ENCODE measurements around the gene TMEM198. TPM values are rescaled to one million over a fixed set of nuclear protein-coding genes. Genes with fewer than 3 reads are reported as not detected.

TMEM198 gene
- total and polyA plus RNA-seq, 9 donors, result 1.2 to 4.6 (median 3.0) TPM

DNA sequence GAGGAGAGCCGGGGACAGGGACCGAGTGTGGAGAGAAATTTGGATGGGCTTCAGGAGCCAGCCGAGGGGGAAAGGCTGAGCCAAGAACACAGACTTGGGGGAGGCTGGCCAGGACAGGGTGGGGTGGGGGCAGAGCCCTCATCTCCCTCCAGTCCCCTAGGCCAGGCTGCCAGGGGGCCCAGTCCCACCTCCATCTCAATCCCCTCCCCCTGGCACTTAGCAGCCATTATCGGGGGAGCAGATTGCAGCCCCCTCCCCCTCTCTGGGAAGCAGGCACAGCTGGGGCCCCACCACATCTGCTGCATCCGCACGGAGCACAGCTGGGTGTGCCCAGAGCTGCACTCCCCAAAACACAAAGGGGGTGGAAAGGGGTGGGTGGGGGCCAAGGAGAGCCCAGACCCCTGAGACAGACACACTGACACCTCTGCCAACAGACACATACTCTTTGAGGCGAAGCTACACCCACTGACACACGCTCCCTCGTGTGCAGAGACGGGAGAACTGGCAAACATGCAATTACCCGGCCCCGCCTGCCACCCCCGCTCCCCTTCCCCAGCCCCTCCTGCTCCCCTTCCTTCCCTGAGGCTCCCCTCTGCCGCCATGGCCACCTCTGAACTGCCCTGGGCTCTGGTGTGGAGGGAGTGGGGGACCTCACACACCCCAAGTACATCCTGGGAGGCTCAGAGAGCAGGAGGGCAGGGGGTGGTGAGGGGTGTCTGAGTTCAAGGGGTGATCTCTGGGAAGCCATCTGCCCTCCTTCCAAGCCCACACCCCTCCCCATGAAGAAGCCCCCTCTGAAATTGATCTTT is 34.7 kb upstream of the TMEM198 start:
- peak; percentile 63 for DNase-seq
- Histone ChIP-seq H3K4me3 (ENCODE audit: low read length) (no peak overlapping the region), H3K4me1 (ENCODE audit: control insufficient read depth, insufficient read depth, low read length) (peaks cover 82% of the 10 kb centered on the region), H3K9me3 (replicated peaks; ENCODE audit: control insufficient read depth, low read depth, low read length) (no peaks in the 10 kb centered on the region), H3K27ac (ENCODE audit: low read length) (peak overlapping the region; percentile 3), H3K27me3 (ENCODE audit: control insufficient read depth, insufficient read depth, low read length) (peaks cover 54% of the 10 kb centered on the region), H3K36me3 (ENCODE audit: control insufficient read depth, insufficient read depth, low read length) (peaks cover 27% of the 10 kb centered on the region)
- WGBS (ENCODE audit: insufficient coverage), result 0% methylated on average over 1 of the region's 14 CpGs

DNA sequence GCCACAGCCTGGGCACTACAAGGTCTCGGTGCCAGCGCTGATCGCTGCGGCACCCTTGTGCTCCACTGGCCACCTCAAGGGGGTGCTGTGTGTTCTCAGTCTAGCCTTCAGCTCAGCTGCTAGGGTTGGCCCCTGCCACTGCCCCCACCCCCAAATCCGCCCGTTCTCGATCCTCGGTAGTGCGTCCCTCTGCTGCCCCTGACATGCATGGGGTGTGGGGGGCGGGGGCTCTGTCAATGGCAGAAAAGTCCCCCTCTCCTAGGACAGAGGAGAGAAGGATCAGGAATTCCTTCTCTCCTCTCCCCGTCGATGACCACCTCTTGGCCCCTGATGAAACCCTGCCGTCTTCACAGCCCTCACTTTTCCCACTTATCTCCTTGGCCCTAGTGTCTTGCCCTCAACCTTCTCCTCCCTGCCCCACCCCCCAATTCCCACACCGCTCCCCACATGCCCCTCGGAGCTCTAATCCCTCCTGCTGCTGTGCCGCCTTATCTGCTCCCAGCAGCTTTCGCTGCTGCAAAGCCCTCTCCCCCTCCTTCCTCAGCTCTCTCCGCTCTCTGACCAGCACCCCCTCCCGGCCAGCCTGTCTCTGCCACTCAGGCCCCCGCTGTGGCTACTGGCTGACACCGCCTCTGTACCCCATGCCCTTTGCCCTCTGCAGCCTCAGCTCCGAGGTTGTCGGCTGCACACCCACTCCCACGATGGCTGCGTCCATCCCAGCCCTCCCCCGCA is 33.9 kb upstream of the TMEM198 start:
- H3K27ac ChIP-seq (ENCODE audit: low read length), result peak overlapping the region; percentile 3
- peaks cover 90% of the 10 kb centered on the region for H3K4me1 ChIP-seq (ENCODE audit: control insufficient read depth, insufficient read depth, low read length)
- H3K4me3 ChIP-seq (ENCODE audit: low read length), result no peak overlapping the region
- peaks cover 19% of the 10 kb centered on the region for H3K36me3 ChIP-seq (ENCODE audit: control insufficient read depth, insufficient read depth, low read length)
- peaks cover 61% of the 10 kb centered on the region for H3K27me3 ChIP-seq (ENCODE audit: control insufficient read depth, insufficient read depth, low read length)
- H3K9me3 ChIP-seq (replicated peaks; ENCODE audit: control insufficient read depth, low read depth, low read length), result no peaks in the 10 kb centered on the region
- DNase-seq, result peak; percentile 69
- 1% methylated on average over 20 of the region's 26 CpGs for WGBS (ENCODE audit: insufficient coverage)

DNA sequence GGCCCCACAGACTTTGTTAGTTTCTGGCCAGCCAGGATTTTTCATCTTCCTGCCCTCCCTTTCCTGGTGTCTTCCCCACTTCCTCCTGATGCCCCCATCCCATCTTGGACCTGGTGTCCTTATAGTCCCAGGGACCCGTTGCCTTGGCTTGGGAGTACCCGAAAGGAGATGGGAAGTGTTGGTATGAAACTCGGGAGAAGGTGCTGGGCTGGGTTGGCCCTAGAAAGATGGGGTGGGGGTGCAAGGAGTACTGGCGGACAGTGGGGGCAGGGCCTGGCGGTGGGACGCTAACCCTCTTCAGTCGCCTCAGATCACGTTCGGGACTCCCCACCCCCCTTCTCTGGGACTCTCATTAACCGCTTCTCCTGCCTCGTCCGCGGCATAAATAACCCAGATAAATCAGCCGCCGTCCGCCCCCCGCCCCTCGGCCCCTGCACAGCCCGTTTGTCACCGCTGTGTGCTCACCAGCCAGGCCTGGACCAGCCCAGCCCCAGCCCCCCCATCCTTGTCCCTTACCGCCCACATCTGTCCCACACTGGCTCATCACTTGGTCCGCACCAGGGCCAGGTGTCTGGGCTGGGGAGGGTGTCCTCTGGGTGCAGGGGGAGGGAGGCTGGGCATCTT is 33.2 kb upstream of the TMEM198 start:
- under 1% methylated on average over 16 of the region's 22 CpGs for WGBS (ENCODE audit: insufficient coverage)
- DNase-seq, result no peak
- no peak overlapping the region for H3K27ac ChIP-seq (ENCODE audit: low read length)

DNA sequence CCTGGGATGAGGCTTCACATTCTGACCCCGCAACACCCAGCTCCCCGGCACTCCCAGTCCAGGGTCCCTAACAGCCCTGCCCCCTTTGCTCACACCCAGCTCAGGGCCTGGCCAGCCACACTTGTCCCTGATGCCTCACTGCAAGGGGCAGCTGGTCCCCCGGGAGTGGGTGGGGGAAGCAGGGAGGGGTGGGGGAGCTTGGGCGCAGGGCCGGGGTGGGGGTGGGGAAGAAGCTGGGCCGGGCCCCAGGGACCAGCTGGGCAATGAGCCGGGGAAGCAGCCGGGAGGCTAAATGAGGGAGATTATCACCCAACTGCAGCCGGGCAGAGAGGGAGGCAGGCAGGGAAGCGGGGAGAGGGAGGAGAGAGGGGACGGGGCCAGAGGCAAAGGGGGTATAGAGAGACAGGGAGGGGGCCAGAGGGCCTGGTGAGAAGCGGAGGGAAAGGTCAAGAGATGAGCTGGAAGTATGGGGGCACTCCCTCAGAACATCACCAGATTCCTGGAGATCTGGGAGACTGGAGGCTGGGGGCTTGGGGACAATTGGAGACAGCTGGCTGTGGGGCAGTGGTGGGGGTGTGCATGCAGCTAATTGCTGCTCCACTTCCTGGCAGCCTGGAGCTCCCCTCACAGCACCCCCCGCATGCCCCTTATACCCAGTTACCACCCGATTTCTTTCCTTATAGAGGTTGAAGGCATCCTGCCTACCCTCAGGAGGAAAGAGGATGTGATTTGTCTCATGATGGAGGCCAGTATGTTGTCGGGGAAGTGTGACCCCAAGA is 32.1 kb upstream of the TMEM198 start:
- Histone ChIP-seq H3K27me3 (ENCODE audit: control insufficient read depth, insufficient read depth, low read length) (peaks cover 77% of the 10 kb centered on the region), H3K4me3 (ENCODE audit: low read length) (no peak overlapping the region), H3K36me3 (ENCODE audit: control insufficient read depth, insufficient read depth, low read length) (peaks cover 3% of the 10 kb centered on the region), H3K9me3 (replicated peaks; ENCODE audit: control insufficient read depth, low read depth, low read length) (no peaks in the 10 kb centered on the region), H3K27ac (ENCODE audit: low read length) (no peak overlapping the region), H3K4me1 (ENCODE audit: control insufficient read depth, insufficient read depth, low read length) (peaks cover 82% of the 10 kb centered on the region)
- 12% methylated on average over 8 of the region's 15 CpGs for WGBS (ENCODE audit: insufficient coverage)
- no peak for DNase-seq

More for the DNA sequence above, 33.2 kb upstream of the TMEM198 start:
- Histone ChIP-seq H3K27me3 (ENCODE audit: control insufficient read depth, insufficient read depth, low read length) (peaks cover 67% of the 10 kb centered on the region), H3K4me3 (ENCODE audit: low read length) (no peak overlapping the region), H3K9me3 (replicated peaks; ENCODE audit: control insufficient read depth, low read depth, low read length) (no peaks in the 10 kb centered on the region), H3K36me3 (ENCODE audit: control insufficient read depth, insufficient read depth, low read length) (peaks cover 14% of the 10 kb centered on the region), H3K4me1 (ENCODE audit: control insufficient read depth, insufficient read depth, low read length) (peaks cover 92% of the 10 kb centered on the region)

DNA sequence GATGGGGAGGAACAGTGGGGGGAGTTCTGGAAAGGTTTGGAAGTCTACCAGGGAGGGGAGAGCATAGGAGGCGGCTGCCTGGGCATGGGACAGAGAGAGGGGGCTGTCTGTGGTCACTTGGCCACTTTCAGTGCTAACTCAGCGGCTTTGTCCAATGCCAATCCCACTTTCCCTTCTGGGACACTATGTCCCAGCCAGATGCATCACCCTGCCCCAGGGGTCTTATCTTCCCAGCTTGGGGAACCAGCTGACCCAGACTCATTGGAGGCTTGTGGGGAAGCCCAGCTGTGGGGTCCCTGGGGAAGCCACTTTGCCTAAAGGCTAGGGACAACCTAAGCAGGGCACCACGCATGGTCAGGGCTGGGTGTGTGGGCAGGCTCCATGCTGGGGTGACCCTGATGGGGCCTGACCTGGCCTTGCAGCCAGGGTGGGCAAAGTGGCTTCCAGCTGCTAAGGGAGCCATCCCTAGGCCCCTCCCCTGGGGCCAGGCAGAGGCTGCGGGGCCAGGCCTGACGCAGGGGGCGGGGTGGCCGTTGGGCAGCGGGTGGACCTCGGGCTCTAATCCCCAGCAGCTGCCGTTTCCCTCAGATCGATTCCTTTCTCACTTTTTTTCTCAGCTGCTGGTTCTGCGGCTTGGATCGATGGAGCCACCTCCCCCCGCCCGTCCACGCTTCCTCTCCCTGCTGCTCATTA is 31.2 kb upstream of the TMEM198 start:
- WGBS (ENCODE audit: insufficient coverage), result 4% methylated on average over 14 of the region's 16 CpGs
- Histone ChIP-seq H3K4me1 (ENCODE audit: control insufficient read depth, insufficient read depth, low read length) (peaks cover 76% of the 10 kb centered on the region), H3K27me3 (ENCODE audit: control insufficient read depth, insufficient read depth, low read length) (peaks cover 79% of the 10 kb centered on the region), H3K36me3 (ENCODE audit: control insufficient read depth, insufficient read depth, low read length) (no peaks in the 10 kb centered on the region), H3K27ac (ENCODE audit: low read length) (no peak overlapping the region), H3K9me3 (replicated peaks; ENCODE audit: control insufficient read depth, low read depth, low read length) (no peaks in the 10 kb centered on the region), H3K4me3 (ENCODE audit: low read length) (no peak overlapping the region)
- DNase-seq, result no peak

DNA sequence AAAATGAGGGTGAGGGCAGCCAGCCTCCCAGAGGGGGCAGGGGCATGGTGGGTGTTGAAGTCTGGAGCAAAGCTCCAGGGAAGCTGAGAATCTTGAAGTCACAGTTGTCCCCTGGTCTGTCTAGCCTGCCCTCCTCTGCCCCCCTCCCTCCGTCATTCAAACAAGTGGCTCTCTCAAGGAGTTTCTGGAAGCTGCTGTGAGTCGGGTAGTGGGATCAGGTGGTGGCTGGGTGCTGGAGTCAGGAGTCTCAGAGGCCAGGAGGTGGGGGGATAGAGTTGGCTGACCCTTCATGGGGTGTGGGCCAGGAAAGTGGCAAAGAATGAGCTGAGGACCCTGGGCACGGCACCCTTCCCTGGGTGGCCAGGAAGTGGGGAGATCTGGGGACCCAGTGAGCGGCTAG is 30.0 kb upstream of the TMEM198 start:
- DNase-seq, result no peak
- H3K9me3 ChIP-seq (replicated peaks; ENCODE audit: control insufficient read depth, low read depth, low read length), result no peaks in the 10 kb centered on the region
- H3K27ac ChIP-seq (ENCODE audit: low read length), result no peak overlapping the region
- H3K36me3 ChIP-seq (ENCODE audit: control insufficient read depth, insufficient read depth, low read length), result no peaks in the 10 kb centered on the region
- peaks cover 82% of the 10 kb centered on the region for H3K27me3 ChIP-seq (ENCODE audit: control insufficient read depth, insufficient read depth, low read length)
- 4% methylated on average over 3 of the region's 4 CpGs for WGBS (ENCODE audit: insufficient coverage)
- peaks cover 73% of the 10 kb centered on the region for H3K4me1 ChIP-seq (ENCODE audit: control insufficient read depth, insufficient read depth, low read length)
- no peak overlapping the region for H3K4me3 ChIP-seq (ENCODE audit: low read length)

DNA sequence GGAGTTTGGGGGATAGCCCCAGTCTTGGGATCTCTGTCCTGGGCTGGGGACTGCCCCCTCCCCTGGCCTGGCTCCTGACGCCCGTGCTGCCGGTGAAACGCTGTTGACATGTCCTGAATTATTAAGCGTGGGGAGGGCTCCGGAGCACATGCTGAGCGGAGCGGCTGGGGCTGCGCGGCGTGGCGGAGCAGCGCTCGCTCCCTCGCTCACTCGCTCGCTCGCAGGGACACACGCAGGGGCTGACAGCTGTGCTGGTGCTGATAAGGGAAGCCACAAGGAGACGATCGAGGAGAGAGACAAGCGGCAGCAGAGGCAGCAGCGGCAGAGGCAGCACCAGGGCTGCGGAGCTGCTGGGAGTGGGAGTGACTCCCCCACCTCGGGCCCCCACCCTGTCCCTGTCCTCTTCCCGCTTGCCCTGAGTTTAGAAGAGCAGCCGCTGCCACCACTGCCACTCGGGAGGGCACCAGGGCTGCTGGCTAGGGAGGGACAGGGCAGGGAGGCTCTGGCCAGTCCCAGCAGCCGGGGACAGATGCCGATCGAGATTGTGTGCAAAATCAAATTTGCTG is 29.5 kb upstream of the TMEM198 start, which contains the start of gene ASIC4:
Gene ASIC4, plus strand, starts transcription at position 287 of the 566 bp plus-strand sequence. Its CDS starts 243 bp downstream, at position 530.
- no peak for DNase-seq
- Histone ChIP-seq H3K27ac (ENCODE audit: low read length) (peak within 1 kb of the TSS; percentile 13), H3K27me3 (ENCODE audit: control insufficient read depth, insufficient read depth, low read length) (peaks cover 80% of the 10 kb centered on the region), H3K9me3 (replicated peaks; ENCODE audit: control insufficient read depth, low read depth, low read length) (no peaks in the 10 kb centered on the region), H3K36me3 (ENCODE audit: control insufficient read depth, insufficient read depth, low read length) (no peaks in the 10 kb centered on the region), H3K4me1 (ENCODE audit: control insufficient read depth, insufficient read depth, low read length) (peaks cover 70% of the 10 kb centered on the region), H3K4me3 (ENCODE audit: low read length) (no peak within 1 kb of the TSS)
- under 1% methylated on average over 22 of the region's 31 CpGs for WGBS (ENCODE audit: insufficient coverage)

DNA sequence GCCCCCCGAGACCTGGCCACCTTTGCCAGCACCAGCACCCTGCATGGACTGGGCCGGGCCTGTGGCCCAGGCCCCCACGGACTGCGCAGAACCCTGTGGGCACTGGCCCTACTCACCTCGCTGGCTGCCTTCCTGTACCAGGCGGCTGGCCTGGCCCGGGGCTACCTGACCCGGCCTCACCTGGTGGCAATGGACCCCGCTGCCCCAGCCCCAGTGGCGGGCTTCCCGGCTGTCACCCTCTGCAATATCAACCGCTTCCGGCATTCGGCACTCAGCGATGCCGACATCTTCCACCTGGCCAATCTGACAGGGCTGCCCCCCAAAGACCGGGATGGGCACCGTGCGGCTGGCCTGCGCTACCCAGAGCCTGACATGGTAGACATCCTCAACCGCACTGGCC is 29.0 kb upstream of the TMEM198 start:
- H3K27me3 ChIP-seq (ENCODE audit: control insufficient read depth, insufficient read depth, low read length), result peaks cover 75% of the 10 kb centered on the region
- H3K4me3 ChIP-seq (ENCODE audit: low read length), result no peak overlapping the region
- WGBS (ENCODE audit: insufficient coverage), result 87% methylated on average over 20 of the region's 21 CpGs
- no peak overlapping the region for H3K27ac ChIP-seq (ENCODE audit: low read length)
- H3K36me3 ChIP-seq (ENCODE audit: control insufficient read depth, insufficient read depth, low read length), result no peaks in the 10 kb centered on the region
- H3K9me3 ChIP-seq (replicated peaks; ENCODE audit: control insufficient read depth, low read depth, low read length), result no peaks in the 10 kb centered on the region
- peaks cover 70% of the 10 kb centered on the region for H3K4me1 ChIP-seq (ENCODE audit: control insufficient read depth, insufficient read depth, low read length)
- DNase-seq, result no peak
